Stimulated activated CD4-positive, alpha-beta T cell treated with anti-CD3 and anti-CD28 coated beads, Interleukin-4, amount 100 ng/mL, for 4 hours (primary cell): Measurements from ENCODE around the gene TRPM3.
"Not testable (repeated sequence)": the region's sequence is repeated elsewhere in the genome, so short reads cannot be mapped to it uniquely, and the experiment has no call there.

ENCODE experiments used
- DNase-seq, 2 experiments: peaks; one replicate each; pipeline ENCODE4 v3.0.0-alpha.2; 2020

TRPM3 gene

DNA sequence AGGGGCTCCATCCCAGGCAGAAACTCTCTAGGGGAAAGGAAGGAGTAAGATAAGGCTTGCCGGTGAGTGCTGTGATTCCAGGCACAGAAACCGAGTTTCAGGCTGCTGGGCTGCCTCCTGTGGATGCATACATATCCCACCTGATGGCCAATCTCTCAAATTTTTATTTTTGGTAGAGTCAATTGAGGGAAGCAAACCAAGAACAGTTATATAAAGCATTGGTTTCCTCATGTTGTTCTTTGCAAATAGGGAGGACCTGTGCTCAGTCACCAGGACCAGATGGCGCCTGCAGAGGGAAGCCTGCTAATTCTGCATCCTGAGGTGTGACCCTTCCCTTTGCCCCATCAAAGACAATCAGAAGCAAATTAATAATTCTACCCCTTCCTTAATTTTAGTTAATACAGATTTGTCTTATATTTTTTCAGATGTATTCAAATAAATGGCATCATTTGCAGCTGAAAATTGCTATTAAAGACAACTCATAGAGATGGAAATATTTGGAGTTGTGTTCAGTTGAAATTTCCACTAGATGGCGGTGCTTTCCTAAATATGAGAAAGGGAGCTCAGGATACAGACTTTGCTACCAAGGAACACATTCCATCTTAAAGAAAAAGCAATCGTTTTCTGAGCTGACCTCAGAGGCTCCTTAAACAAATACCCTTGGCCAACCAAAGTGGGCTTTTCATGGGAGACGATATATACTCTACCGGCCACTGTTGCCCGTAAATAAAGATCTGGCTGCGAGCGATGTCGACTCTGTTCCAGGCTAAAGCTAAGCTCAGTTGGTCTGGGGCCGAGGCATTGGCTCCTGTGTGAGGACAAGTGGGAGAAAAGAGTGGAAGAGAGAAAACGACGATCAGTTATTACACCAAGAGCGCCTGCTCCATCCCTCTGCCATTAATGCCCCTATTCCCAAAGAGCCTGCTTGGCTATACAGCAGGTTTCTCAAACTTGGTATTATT, 481.3 kb downstream of the TRPM3 start:
- no peak for DNase-seq

DNA sequence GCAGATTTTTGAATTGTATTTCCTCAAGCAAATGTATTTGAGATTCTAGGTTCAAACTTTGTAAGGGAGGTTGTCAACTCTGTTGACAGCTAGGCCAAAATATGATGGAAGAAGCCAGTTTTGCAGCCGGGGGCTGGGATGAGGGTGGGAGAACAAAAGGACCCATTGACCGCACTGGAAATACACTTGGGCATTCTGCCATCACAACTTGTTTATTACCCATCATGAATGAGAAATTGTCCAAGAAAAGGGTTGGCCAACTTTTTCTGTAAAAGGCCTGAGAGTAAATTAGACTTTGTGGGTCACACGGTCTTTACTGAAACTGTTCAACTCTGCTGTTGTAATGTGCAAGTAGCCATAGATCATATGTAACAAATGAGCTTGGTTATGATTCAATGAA, 485.6 kb downstream of the TRPM3 start:
- DNase-seq = no peak

DNA sequence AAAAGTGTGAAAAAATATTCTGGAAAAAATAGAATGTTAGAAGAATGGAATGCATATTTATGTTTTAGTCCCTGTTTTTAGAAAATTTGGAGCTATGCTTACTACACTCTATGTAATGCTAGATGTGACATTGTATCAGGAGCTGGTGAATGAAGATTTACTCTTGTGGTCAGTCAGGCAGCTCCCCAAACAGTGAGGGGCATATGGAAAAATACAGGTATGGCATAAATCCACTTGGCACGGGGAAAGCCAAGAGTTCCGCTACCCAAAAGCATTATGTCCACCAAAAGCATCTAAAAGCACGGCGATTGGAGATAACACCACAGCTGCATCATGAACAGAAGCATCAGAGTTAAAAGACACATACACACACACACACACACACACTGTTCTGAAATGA, 486.7 kb downstream of the TRPM3 start:
- no peak for DNase-seq

DNA sequence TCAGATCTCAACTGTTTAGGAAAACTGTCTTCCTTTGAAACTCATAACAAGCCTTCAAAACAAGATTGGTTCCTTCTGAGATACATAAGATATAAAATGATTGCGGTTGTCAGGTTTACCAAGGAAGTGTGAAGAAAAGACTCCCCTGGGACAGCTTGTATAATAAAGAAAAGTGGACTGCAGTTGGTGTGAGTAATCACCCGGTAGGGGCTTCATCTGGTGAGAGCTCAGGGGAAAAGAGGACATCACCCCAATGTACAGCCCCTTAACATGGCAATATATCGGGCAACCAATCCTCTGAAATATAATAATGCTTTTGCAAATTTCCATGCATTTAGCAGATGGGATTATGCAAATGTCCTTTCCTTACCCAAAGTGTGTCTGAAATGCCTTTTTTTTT, 490.4 kb downstream of the TRPM3 start:
- DNase-seq = no peak

DNA sequence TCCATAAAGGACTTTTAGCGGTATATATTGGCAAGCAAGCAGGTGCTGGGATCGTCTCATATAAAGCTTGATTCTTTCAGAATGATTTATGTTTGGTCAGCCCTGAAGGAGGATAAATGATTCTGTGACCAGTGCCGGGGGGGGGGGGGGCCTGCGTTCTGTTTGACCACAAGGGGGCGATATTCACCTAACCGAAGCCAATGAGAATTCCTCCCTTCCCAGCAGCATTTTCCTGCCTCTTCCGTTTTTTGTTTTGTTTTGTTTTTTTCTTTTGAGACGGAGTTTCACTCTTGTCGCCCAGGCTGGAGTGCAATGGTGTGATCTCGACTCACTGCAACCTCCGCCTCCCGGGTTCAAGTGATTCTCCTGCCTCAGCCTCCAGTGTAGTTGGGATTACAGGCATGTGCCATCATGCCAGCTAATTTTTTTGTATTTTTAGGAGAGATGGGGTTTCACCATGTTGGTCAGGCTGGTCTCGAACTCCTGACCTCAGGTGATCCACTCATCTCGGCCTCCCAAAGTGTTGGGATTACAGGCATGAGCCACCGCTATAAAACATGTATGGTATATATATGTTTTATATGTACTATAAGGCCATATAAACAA, 492.2 kb downstream of the TRPM3 start:
- not testable (repeated sequence) for DNase-seq

DNA sequence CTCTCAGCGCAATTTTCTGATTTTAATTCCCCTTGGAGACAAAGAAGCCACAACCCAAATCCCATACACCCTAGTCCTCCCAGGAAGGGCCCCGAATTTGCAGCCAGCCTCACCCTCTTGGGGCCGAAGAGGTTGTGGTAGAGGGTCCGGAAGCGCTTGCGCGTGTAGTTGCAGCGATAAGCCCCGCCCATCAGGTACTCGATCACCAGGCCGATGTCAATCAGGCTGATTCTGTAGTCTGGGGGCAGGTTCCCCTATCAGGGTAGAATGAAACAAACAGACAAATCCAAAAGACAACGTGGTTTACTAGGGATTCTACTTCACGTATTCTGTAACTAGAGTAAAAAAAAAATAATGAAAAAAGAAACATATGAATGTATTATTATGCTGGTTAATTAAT, 496.3 kb downstream of the TRPM3 start:
- DNase-seq = no peak

DNA sequence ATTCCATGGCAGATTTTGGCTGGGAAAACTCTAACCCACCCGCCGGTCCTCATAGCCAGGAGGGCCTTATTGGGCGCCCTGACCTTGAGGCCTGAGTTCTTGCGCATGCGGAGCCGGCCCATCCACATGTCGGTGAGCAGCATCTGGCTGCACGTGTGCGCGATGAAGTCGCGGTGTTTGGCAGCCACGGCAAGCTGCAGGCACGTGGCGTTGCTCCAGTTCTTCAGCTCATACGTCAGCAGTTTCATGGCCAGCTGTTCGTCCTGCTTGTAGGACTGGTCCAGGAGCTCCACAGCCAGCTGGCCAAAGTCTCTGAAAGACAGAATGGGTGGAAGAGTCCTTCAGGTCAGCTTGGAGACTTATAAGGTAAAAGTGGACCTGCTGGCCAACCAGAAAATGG, 502.6 kb downstream of the TRPM3 start:
- DNase-seq = no peak

DNA sequence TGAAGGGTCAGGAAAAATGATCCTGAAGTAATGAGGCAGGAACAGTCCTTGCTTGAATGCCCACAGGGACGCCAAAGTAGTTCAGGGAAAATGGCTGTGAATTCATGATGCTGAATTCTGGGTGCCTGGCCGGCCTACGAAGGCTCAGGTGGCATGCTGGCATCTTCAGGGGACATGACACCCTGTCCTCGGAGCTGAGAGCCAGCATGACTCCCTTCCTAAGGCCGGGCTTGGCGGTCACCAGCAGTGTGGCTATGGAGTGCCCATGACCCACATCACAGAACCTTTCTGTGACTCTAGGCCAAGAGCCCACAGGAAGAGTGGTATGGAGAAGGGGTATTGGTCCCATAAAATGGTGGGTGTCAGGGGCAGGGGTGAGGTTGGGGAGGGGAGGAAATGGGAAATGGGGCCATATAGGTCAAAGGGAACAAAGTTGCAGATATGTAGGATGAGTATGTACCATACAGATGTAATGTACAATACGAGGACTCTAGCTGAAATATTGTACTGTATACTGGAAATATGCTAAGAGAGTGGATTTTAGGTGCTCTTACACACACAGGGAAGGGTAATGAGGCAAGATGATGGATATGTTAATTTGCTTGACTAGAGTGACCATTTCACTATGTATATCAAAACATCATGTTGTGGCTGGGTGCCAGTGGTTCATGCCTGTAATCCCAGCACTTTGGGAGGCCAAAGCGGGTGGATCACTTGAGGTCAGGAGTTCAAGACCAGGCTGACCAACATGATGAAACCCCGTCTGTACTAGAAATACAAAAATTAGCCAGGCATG, 504.2 kb downstream of the TRPM3 start:
- no peak for DNase-seq

DNA sequence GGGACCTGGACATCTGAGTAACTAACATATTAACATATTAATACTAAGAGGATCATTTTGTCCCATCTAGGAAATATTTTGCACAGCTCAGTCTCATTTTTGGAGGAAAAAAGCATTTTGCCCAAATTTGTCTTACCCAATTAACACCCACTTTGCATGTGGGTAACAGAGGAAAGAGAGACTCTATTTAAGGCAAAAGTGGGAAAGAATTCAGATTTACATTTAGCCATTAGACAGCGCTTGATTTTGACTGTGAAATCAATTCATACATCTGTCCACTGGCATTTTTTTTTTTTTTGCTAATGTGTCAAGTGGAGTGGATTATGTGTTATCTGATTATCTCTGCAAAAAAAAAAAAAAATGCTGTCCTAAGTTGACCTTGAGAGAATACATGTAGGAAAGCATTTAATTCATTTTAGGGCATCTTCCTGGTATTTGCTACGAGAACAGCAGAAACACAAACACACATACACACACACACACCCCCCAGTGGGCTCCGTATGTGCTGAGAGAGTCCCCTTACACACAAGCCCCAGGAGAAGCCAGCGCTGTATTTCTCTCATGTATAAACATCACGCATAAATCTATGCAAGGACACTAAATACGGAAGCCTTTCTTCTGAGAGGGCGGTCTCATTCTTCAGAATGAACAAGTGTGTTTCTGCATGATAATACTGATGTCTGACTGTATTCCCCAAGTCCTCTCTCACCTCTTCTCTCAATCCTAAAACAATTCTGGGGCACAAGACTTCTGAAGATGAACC, 505.0 kb downstream of the TRPM3 start:
- DNase-seq = no peak

DNA sequence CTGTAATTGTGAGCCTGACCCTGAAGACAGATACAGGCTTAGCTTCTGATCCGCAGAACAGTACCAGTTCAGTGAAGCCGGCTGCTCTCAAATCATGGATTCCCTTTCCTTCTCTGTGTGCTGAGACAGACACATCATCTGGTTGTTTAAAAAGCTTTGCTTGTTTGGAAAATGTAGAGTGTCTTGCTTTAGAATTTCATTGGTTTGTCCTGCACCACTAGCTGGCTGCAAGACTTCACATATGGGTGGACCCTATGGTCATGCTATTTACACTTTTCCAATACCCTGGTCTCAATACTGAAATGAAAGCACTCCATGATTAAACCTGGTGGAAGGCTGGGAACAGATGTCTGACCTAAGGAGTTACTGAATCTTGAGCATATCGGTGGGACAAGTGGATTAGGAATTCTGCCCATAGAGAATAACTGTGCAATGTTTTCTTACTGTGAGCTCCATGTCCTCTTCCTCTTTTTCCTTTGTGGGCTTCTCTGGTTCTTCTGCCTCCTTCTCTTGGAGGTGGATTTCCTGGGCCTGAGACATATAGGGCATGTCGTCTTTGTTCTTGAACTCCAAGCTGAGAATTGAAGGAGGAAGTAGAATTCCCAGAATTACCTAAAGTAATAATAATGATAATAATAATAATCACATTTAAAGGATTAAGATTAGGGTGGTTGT, 505.8 kb downstream of the TRPM3 start:
- no peak for DNase-seq

DNA sequence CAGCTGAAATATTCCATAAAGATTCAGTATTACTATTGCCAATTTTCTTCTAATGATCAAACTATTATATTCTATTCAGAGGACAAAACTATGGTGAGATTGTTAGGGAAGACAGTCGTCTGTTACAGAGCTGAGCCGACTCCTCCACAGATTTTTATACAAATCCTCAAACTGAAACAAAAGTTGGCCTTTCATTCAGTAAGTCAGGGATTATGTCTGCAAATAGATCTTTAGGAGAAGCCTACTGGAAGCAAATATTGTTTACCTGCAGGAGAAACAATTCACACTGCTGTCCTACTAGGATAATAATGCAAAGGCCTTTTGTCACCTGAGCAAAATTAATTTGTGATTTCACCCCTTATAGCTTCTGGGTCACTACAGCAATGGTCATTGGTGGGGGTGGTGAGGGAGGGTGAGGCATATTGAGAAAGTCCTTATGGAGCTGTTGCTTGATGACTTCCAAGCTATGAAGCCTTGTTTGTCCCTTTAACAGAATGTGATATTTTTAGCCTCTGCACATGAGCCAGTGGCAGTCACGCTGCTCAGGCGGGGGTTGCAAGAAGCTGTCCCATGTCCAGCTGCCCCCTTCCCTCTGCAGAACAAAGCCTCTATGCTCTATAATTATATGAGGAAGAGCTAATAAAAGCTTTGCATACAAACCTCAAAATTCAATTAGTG, 506.5 kb downstream of the TRPM3 start:
- DNase-seq = no peak

DNA sequence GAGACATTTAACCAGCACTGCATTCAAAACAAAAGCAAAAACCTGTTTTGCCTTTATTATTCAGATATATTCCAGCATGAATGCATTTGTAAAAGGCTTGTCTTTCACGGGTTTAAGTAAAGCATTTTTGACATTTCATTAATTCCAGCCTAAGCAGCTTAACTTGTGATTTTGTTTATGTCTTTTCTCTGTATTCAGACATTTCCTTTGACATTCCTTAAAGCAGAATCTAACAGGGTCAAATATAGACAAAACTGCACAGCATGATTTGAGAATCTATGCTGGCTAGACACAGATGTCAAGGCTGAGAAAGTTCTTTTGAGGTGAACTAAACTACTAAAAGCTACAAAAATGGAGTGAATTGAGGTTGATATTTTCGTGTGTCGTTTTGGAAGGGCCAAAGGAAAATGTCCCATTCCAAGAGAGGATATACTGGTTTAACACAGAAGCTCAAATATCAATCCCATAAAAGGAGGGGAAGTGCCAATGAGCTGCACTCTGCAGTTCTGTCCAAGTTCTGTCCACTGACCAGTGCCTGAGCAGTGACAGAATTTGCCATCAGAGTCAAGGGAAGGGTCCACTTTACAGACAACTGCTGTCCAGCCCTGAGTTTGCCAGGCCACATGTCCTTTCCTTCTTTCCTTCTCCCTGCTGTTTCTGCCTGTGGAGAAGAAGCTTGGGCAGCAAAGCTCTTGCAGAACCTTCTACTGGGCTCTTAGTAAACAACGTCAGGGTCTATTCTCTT, 508.2 kb downstream of the TRPM3 start:
- no peak for DNase-seq

DNA sequence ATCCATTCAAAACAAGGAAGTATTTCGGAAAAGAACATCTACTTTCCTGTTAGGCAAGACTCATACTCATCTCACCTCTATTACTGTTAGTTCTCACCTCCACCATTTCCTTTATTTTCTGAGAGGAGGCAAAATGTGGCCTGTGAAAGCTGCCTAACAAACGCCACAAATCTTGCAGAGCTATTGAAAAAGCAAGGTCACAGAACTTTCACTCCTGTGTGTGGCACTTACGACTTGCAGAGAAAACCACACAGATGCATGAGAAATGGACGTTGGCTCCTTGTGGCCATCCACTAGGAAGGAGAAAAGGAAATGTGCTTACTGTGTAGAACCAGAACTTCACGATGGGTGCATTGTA, 511.2 kb downstream of the TRPM3 start:
- DNase-seq = no peak

DNA sequence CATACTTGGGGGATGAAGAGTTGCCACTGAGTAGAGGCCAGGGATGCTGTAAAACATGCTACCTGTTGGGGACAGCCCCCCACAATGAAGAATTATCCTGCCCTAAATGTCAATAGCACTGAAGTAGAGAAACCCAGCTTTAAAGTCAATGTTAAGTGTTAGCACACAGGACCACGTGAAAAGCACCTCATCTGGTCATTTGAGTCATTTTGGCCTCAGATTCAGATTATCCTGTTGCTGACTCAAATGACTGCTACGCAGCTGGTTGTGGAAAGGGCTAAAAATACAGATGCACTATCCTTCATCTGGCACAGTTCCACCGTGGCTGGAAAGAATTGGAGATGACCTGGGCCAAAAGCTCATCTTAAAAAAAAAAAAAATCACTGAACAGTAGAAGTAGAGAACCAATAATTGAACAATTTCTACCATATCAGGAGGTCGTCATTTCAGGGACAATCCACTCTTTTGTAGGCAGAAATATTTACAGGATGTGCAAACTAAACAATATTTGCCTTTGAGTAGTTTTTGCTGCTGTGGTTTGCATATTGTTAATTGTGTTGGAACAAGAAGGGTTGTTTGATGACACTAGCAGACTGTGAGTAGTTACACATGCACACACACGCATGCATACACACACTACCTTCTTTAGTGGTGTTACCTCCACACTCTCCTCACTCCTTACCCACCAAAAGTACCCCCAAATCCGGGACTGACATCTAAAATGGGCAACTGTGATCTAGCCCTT, 511.7 kb downstream of the TRPM3 start:
- no peak for DNase-seq

DNA sequence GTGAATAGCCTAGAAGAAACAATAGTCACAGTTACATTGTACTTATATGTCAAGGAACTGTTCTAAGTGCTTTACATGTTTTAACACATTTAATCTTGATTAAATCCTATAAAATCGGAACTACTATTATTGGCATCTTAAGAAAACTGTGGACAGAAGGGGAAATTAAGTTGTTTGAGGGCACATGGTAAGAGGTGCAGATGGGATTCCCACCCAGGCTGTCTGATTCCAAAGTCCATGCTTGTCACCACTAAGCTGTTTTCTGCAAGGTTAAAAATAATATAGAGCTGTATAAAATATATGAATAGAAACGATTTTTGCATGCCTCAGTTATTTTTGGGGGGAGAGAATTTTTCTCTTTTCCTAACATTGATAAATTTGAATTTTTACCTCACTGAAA, 512.4 kb downstream of the TRPM3 start:
- DNase-seq = no peak

DNA sequence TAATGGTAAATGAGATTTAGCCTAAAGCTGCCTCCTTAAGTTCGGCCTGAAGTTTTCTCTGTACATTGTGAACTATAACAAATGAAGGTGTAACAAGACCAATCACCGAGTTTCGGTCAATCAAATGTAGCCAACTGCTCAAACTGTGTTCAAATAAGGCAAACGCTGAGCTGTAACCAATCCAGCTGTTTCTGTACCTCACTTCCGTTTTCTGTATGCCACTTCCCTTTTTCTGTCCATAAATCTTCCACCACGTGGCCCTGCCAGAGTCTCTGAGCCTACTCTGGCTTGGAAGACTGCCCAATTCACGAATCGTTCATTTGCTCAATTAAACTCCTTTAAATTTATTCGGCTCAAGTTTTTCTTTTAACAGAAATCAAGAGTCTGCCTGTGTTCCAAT, 513.5 kb downstream of the TRPM3 start:
- DNase-seq = no peak

DNA sequence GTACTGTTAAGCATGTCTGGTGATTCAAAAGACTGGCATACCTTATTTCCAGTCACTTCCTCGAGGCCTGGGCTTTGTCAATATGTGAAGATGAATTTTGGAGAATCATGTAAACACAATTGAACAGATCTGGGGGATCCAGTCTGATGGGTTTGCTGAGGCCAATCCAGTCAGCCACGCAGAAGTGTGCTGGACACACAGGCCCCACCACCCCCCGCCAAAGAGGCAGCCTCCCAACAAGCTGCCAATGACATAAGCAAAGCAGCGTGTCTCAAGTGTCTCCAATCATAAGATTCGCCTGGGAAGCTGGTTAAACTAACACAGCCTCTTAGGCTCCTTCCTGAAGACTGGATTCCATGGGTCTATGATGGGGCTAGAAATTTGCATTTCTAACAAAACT, 514.1 kb downstream of the TRPM3 start:
- no peak for DNase-seq

DNA sequence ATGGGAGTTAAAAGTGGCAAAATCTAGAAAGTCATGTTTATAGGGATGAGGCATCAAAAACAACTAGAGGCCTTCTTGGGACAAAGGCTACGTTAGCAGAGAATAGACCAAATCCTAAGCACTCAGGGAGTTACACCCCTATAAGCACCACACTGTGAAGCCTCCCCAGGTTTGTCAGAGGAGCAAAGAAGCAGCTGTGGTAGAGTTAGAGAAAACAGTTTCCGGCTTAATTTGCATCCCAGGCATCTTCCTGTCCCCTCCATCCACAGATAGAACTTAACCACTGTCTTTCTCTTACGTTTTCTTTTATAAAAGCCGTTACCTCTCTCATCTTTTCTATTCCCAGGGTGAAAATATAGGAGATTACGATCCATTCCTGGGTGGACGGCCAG, 518.4 kb downstream of the TRPM3 start:
- DNase-seq = no peak

DNA sequence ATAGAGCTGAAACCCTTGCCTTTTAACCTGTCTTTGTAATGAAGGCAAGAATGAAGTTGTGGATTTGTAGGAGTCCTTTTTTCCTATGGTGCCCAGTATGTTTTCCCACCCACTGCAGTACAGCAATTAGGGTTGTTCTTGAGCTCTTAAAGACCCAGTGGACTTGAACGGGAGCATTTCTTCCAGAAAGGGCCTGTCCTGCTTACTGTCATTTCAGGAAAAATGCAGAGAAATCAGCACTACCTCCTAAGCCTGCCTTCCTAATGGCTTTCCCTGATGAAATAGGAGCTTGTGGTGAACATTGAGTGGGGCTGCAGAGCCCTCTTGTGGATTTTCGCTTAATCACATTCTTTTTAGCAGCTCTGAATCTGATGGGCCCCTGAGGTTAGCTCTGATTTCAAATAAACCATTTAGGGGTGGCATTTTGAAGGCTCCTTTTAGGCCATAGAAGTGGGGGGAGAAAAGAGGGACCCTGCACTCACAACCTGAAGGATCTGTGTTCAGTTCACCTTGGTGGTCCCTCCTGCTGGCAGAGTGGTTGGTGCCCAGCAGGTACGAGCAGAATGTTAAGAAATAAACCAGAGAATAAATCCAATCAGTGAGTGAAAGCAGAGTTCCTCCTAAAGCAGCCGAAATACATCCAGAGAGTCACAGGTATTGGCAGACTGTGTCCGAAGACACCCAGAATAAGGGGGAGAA, 519.0 kb downstream of the TRPM3 start:
- peak; percentile 19 to 38 for DNase-seq
